HG03280 (cell line): ENCODE data around the gene C1QA.
"Not testable (repeated sequence)": the region's sequence is repeated elsewhere in the genome, so short reads cannot be mapped to it uniquely, and the experiment has no call there.

Experiments
- ATAC-seq: cut with Tn5 transposase; IDR thresholded peaks from one replicate; pipeline ENCODE4 v1.9.1; 2021; ENCODE audit warnings: mild to moderate bottlenecking, moderate library complexity; ENCODE audit not compliant: unreplicated experiment

Gene C1QA

DNA sequence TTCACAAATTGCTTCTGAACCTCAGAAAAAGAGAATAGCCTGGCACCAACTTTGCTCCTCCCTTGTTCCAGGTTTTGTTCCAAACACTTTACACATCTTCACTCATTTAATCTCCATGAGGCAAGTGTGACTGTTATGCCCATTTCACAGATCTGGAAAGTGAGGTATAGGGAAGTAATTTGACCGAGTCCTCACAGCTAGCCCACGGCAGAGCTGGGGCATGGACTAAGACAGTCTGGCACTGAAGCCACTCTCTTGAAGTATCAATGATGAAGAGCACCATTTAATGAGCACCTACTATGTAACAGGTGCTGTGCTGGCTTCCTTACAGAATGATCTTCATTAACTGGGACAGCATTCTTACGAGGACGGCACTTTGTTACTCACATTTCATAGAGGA lies 35.6 kb downstream of the C1QA start:
- ATAC-seq = no peak

DNA sequence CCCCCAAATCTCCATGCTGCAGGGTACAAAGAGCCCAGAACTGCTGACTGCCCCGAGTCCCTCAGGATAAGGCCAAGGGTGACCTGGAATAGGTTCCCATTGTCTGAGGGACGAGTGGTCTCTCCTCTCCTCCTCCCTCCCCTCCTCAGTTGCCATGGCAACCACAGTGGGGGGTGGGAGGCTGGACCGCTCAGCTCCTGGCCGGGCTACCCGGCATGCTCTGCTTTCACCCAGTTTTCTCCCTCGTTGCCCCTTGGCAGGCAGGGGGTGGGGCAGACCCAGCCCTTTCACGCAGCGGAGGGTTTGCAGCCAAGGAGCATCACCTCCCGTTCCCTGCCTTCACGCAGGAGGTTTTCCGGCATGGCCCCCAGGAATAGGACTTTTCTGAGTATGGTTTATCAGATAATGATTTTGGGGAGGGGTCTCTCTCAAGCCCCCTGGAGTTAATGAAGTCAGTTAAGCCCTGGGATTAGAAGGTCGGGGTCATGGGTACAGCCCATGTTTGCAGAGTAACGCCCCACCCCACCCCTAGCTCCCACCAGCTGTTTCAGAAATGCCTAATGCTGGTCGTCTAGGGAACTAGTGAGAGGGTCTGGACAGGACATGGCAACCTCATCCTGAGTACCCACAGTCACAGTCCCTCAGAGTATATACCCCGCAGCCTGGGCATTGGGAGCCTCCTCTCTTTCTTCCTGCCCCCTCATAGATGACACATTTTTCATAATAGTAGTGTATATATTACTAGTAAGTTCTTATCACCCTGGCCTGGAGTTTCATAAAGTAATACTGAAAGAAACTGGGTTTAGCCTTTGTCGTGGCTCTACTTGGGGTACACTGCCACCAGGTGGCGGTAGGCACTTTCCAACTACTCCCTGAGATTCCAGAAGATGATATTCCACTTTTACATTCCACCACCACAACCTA lies 37.3 kb downstream of the C1QA start:
- no peak for ATAC-seq

DNA sequence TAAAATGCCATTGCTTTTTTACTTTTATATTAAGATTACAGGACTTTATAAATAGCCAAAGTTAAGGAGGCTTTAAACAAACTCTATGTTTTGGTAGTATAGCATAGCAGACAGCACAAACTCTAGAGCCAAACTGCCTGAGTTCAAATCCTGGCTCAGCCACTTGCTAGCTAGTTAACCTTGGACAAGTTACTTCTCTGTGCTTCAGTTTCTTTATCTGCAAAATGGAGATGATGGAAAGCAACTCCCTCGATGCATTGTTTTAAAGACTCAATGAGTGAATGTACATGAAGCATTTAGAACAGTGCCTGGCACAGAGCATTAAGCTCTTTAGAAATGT lies 38.0 kb downstream of the C1QA start:
- ATAC-seq = no peak

DNA sequence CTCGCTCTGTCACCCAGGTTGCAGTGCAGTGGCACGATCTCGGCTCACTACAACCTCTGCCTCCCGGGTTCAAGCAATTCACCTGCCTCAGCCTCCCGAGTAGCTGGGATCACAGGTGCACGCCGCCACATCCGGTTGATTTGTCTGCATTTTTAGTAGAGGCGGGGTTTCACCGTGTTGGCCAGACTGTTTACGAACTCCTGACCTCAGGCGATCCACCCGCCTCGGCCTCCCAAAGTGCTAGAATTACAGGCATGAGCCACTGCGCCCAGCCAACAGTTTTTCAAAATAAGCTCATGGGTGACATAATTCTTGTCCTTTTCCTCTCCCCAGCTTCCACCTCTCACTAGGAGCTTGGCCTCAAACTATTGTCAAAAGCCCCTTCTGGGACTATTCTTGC lies 39.7 kb downstream of the C1QA start:
- not testable (repeated sequence) for ATAC-seq

DNA sequence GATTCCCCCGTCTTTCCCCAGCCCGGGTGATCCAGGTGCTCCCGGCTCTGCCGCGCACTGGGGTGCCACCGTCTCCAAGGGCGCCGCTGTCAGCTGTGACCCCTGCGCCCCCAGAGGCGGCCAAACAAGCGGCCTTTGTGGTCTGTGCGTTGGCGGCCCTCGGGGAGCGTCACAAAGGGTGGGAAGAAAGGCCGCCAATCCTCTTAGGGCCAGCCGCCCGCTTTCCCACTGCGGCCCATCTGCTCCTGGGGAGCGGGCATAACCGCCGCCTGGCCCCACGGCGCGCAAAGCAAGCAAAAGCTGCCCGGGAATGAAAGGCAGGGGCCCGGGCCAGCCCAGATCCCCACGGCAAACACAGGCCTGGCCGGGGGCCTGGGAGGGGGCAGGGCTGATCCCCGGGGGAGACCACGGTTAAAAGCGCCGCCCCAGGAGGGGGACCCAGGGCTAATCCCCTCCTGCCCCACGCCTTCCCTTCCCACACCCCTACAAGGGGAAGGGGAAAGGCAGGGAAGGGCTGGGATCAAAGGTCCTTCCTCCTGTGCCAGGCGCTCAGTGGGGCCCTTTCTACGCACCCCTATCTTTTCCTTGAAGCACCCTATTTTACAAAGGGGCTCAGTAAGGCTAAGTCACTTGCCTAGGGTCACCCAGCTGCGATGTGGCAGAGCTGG lies 40.6 kb downstream of the C1QA start:
- ATAC-seq = no peak

DNA sequence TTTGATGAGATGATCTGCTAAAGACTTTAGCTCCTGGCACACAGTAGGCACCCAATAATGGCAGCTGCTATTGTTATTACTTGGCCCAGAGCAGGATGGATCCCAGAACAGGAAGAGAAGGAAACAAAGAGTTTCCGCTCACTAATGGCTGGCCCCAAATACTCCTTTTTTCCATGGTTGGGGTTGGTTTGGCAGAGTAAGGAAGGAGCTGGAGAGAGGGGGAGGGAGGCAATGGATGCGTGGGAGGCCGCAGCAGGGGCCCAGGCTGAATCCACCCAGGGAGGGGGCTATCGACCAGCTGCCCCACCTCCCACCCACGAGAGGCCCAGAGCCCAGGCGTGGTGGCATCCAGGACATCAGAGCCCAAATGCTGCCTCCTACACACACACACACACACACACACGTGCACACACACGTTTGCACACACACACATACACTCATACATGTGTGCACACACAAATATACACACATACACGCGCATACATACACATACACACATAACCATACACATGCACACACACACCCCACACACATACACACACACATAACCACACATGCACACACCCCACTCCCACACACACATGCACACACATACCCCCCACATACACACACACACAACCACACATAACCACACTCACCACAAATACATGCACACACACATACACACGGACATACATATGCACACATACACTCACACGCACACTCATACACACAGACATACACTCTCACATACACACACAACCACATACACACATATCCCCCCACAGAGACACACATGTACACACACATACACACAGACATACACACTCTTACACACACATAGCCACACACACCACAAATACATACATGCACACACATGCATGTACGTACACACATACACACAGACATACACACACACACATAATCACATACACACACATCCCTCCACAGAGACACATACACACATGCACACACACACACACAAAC lies 41.8 kb downstream of the C1QA start:
- ATAC-seq = no peak

DNA sequence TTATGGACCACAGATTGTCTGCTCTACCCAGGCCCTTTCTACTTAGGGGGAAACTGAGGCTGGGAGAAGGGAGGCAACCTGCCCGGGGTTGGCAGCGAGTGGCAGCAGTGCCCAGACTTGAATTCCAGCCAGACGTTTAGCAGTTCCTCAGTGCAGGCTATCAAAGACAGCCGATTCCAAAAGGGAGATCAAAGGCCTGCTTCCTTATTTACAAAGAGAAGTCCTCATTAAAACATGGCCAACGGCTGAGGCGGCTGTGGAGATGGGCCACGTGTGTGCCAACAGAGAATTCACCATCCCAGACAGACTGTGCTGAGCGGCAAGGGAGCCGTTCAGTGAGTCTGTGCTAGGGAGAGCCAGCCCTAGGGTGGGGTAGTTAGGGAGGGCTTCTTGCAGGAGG lies 44.3 kb downstream of the C1QA start:
- no peak for ATAC-seq

DNA sequence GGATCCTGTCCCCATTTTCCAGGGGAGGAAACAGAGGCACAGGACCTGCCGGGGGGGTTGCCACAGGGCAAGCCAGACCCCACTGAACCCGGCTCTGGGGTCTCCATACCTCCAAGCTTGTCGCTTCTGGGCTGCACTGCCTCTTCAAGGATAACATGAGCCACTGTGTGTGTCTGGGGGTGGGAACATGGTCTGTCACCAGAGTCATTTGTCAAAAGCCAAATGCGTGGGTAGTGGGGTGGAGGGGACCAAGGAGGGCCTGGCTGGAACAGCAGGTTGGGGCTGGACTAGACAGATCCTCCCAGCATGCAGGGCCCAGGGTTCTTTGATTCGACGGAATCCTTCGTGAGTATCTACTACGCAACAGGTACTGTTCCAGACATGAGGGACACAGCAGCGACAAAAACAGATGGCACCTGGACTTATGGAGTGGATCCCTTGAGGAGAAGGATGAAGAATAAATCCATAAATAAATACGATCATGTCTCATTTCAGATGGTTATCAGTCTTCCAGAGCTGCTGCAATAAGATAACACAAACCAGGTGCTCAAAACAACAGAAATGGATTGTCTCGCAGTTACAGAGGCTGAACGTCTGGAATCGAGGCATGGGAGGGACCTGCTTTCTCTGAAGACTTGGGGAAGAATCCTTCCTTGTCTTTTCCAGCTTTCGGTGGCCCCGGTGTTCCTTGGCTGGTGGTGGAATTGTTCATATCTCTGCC lies 45.3 kb downstream of the C1QA start:
- no peak for ATAC-seq

DNA sequence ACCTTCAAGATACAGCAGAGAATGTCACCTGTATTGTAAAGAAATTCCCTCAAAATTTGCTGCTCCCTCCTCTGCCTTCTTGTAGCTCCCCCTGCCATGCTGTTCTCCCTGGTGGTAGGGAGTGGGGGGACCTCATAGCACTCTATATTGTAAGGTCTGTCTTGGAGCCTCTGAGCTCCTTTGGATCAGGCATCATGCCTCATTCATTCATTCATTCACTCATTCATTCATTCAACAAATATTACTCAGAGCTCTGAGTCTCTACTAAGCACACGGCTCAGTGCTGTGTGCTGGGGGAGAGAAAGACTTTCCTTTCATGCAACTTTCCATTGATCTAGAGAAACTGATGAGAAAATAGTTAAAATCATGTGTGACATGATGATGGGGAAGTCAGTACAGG lies 47.1 kb downstream of the C1QA start:
- ATAC-seq = no peak

DNA sequence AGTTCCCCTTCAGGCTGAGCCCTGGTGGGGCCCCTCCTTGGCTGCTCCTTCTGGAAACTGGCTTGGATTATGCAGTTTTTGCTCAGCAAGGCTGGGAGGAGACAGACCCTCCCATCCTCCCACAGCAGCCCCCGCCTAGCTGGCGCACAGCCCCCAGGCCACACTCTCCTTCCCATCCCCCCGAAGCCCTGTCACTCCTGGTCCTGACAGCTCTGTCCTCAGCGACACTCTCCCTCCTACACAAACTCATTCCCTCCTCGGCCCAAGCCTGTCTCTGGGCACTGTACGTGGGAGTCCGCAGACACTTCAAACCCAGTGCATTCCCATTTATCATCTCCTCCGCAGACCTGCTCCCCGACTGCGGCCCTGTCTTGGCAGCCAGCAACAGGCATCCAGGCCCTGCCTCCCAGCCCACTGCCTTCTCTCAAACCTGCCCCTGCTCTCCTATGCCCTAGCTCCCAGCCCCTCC lies 49.2 kb downstream of the C1QA start:
- ATAC-seq = no peak

DNA sequence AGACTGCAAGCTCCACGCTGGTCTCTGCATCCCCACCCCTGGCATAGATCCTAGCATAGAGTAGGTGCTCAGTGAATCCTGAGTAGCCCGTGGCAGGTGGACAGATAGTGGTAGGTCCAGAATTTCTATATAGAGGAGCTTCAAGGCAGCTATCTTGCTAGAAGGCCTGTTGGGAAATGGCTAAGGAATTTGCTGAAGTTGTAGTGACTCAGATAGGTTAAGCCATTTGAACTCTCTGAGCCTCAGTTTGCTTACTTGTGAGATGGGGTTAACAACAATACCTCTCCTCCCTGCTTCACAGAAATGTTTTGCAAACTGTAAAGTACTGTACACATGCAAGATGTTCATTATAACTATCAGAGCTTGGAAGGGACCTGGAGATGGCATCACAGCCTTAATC lies 50.8 kb downstream of the C1QA start:
- no peak for ATAC-seq

DNA sequence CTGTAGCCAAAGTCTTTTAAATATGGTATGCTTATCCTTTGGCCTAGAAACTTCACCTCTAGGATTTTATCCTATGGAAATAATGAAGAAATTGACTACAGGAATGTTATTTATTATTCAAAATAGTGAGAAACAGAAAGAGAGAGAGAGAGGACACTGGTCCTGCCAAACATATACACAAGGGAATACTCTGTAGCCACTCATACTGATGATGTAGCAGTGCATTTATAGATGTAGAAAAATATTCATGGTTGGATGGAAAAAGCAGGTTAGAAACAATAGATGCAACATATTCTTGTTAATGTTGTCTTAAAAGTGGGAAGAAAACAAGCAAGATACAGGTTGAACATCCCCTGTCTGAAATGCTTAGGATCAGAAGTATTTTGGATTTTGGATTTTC lies 52.0 kb downstream of the C1QA start:
- no peak for ATAC-seq
